Activated CD4-positive, alpha-beta T cell treated with anti-CD3 and anti-CD28 coated beads, Interleukin-2, Interleukin-4, amounts not matched to agents 100 ng/mL and 50 ng/mL, durations not matched to agents 16 hours and 8 hours (primary cell): ENCODE measurements around the gene PLEKHM3.

Experiments
- DNase-seq: peaks from one replicate; pipeline ENCODE4 v3.0.0-alpha.2; 2020; ENCODE audit warnings: low spot score

Gene PLEKHM3

DNA sequence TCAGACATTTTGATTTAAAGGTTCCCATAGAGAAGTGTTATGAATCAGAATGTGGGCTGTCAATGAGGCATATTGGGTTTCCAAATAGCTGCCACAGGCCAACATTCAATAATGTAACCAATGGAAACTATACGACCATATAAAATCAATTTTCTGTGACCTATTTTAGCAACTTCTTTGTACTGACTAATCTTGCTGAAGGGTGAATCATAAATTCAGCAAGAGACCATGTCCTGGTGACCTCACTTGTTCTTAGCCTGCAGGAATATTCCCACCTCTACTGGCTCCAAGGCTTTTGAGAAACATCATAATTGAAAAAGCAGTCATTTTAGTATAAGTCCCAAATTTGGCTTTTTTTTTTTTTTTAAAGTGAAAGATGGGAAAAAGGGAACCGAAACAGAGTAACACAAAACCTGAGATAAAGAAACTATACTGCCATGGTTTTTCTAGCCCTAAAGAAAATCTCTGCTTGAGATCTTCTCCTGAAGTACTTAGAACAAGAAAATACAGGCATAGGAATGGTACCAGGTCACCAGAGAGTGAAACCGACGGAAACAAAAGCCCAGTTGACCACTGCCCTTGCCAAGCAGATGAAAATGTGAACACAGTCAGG is 32.1 kb downstream of the PLEKHM3 start:
- DNase-seq: no peak

GRCh38 chr2:207991944-207992343 is 33.4 kb downstream of the PLEKHM3 start:
- no peak for DNase-seq

GRCh38 chr2:207990784-207991183 is 34.5 kb downstream of the PLEKHM3 start:
- no peak for DNase-seq

GRCh38 chr2:207988975-207989374 is 36.4 kb downstream of the PLEKHM3 start:
- DNase-seq: no peak

DNA sequence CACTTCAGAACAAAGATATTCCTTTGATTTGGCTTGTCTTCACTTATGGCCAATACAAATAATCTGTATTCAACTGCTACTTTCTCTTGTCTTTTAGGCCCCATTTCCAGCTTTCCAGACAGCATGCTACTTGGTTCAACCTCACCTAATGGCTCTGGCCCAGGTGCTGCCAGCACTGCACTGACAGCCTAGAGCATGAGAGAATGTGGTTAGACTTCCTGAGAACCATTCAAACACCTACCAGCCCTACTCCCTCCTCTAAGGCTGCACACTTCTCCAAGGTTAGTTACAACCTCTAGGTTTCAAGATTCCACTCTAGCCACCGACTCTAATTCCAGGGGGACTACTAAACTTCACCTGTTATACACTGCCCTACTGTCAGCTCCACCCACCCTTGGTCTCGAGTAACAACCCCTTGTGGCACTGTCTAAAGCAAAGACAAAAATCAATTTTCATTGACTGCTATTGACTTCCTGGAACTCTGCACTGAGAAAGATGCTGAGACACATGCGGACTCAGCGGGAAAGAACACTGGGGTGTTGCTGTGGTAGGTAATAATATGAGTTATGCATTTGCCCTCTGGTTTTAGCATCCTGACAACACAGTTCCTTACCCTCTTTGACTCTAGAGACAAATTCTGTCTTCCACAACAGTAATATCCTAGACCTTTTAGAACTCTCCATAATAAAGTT is 38.2 kb downstream of the PLEKHM3 start:
- no peak for DNase-seq

DNA sequence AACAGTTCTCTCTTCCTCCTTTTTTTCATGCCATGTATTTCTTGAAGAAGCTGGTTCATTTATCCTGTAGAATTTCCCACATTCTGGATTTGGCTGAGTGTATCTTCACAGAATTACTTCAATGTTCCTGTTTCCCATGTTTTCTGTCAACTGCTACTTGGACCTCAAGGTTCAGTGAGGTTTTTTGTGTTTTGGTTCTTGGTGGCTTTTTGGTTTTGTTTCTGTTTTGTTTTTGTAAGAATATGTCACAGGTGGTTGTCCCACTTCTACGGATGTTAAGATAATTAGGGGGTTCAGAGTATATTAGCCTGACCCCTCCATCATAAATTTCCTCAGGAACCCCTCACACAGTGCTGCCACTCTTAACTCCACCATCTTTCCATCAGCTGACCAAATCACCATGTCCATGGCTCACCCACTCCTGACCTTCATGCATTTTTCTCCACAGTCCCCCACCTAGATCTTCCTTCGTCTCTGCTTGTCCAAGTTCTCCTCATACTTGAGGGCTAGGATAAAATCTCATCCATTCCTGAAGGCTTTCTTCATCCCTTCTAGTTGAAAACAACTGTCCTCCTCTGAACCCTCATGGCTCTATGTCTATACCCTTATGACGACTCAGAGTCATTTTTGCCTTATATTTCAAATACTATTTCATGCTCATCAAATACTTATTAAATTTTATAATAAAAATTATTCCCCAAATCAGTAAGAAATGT is 40.4 kb downstream of the PLEKHM3 start:
- no peak for DNase-seq

GRCh38 chr2:207983641-207984042 is 41.7 kb downstream of the PLEKHM3 start:
- no peak for DNase-seq

GRCh38 chr2:207978177-207978948 is 47.0 kb downstream of the PLEKHM3 start:
- no peak for DNase-seq

DNA sequence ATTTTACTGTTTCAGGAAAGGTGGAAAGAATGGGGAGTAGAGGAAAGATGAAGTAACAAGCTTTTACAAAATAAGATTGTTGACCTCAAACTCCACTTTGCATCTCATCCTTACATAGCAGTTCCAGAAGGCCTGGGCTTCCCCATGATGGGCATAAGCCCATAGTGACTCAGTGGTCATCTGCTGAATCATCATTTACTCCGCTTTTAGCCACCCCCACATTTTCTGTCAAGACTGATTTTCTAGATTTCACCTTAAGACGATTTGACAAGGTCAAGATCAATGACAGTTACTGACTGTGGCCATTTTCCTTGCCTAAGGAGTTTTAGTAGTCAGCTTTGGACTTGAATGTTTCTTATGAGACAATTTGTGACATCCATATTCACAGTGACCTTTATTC is 49.4 kb downstream of the PLEKHM3 start:
- no peak for DNase-seq

DNA sequence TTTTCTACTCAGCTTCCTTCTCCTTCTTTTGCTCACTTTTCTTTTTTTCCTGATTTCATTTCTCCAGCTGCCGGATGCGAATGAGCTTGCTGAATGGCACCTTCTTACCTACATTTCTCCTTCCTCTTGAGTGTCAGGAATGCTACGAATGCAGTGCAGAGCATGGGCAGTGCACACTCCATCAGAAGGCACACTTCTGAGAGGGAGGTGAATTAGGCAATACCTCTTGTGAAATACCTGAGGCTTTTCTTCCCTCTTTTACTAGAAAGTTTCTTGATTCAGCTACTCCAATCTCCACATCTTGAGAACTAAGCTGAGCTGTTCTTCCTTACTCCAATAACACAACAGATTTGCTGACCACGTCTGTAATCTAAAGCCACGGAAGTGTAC is 51.1 kb downstream of the PLEKHM3 start:
- no peak for DNase-seq

- DNase-seq: no peak
These were observed 54.5 kb downstream of the PLEKHM3 start for GRCh38 chr2:207970826-207971180.

- no peak for DNase-seq
These were observed 55.0 kb downstream of the PLEKHM3 start for GRCh38 chr2:207970147-207970825.

DNA sequence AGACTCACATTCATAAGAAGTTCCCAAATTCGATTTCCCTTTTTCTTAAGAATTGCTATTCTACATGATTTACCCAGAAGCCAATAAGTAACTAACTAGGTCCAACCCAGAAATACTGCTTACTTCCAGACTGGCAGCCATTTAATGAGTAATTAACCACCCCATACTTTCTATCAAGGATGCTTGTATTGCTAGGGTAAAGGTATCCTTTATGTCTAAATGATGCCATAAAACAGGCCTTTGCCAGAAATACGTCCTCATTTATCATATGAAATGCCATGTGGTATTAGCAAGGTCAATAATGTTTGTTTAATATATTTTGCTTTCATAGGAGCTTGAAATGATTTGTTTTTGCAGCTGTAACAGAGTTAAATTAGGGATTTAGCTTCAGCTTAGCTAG is 56.1 kb downstream of the PLEKHM3 start:
- DNase-seq: no peak

DNA sequence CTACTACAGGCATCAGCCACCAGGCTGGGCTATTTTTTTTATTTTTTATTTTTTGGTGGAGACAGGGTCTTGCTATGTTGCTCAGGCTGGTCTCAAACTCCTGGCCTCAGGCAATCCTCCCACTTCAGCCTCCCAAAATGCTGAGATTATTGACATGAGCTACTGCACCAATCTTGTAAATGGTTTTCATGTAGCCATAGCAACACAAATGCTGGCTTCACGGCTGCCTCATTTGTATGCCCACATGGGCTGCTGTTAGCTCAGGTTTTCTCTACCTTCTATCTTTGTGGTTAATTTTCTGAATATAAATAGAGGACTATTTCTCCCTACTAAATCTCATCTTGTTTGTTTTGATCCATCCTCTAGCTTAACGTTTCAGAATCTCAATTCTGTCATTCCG is 58.2 kb downstream of the PLEKHM3 start:
- DNase-seq: no peak

- no peak for DNase-seq
These were observed 64.4 kb downstream of the PLEKHM3 start for GRCh38 chr2:207960911-207961310.

DNA sequence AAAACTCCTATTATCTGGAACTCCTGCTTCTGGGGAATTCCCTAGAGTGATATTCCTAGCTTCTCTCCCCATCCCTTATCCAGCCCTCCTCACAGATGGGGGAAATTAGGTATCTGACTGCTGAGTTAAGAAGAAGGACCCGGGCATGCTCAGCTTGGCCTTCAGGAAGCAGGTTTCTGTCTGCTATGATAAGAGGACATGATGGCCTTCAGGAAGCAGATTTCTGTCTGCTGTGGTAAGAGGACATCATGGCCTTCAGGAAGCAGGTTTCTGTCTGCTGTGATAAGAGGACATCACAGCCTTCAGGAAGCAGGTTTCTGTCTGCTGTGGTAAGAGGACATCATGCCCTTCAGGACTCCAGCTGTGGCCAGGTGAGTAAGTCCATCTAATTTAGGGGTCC is 65.2 kb downstream of the PLEKHM3 start:
- DNase-seq: no peak

DNA sequence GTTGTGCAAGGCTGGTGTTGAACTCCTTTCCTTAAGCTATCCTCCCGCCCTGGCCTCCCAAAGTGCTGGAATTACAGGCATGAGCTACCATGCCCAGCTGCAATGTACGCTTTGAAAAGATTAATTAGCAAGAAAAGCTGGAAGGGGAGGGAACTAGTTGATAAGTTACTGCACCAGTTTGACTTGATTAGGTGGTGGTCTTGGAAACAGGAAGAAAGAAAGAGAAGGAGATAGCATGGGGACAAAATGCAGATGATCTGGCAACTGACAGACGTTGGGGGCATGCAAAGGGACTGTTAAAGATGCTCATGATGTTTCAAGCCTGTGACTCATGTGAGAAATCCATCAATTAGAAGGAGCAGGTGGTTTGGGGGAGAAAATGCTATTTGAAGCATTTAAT is 68.6 kb downstream of the PLEKHM3 start:
- no peak for DNase-seq

DNA sequence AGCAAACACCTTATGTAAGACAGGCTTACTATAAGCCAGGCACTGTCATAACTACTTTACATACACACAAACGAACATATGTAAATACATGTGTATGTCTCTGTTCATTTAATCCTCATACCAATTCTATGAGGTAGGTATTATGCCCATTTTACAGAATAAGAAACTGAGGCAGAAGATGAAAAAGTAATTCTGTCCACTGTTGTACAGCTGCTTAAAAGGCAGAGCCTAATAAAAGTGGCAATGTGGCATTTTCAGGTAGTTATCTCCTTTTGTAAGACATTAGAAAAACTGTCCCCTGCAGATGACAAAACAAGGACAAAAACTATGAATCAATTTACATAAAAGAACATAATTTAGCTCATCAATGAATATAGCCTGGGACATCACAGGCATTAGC is 69.9 kb downstream of the PLEKHM3 start:
- no peak for DNase-seq

GRCh38 chr2:207953354-207953753 is 72.0 kb downstream of the PLEKHM3 start:
- DNase-seq: no peak

DNA sequence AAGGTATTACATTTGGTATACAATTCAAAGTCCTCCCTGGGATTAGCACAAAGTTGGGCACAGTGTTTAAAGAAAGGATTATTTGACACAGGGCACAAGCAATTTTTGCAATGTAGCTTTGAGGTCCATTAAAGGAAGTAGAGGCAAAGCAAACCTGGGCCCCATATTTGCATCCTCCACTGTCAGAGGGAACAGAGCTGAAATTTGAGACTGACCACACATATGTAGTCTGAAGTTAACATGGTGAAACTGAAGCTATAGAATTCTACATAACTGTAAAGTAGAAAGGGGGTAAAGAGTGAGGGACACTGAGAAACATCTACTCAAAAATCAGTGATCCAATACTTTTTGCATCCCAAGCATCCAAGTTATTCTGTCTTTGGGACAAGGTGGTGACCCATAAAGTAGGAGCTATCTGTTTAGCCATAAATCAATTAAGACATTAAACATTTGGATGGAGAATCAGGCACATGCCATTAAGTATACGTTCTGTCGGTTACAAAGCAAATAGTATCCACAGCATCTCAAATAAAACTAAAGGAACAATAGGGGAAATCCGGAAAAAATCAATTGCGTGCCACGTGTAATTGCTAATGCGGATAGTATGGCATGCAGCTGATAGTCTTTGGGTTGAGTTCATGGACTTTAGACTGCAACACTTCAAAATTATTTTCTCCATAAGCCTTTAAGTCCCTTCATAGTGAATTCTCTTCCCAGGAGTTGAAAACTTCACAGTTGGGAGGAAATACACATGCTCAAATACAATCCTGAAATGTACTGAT is 72.6 kb downstream of the PLEKHM3 start:
- no peak for DNase-seq

DNA sequence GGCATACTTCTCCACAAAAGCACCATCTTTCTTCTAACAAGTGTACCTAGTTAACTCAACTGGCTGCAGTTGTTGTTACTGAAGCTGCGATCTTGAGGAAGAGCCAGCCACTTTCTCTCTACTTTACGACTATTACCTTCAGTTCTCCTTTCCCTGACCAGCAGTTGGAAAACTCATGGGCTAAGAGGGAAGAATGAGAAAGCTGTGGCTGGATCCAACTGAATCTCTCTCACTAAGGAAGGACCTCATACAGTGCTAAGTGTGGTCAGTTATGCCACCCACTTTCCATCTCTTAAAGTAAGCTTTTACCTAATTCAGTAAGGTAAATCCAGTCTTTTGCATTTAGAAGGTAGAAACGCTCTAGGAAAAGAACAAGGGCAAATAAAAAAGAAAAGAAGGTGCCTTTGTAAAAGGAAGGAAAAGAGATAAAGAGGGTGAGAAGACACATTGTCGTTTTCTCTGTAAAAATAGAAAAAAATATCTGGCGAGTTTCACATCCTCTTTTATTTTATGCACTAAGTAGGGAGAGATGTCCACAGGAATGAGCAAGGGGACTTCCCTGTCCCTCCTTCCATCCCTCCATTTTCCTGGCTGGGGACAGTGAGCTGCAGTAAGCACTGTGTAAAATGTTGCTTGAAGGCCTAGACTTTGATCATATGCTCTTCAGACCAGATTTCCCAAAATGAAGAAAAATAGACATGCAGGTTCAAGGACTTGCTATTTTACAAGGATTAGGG is 73.4 kb downstream of the PLEKHM3 start:
- DNase-seq: no peak
